Muscle of leg (tissue), 11 donors: Measurements from ENCODE around the gene RERE. TPM values are rescaled to one million over a fixed set of nuclear protein-coding genes. Genes with fewer than 3 reads are reported as not detected.

Source experiments
- DNase-seq: peaks from one replicate; pipeline ENCODE4 v3.0.0; 2013
- H3K27ac ChIP-seq: one replicate; pipeline ENCODE4 v1.5.1; 2013; ENCODE audit warnings: mild to moderate bottlenecking, low read length, control low read depth
- H3K27me3 ChIP-seq: one replicate; pipeline ENCODE4 v1.6.1; 2013; ENCODE audit warnings: low read length; ENCODE audit not compliant: control insufficient read depth, insufficient read depth
- H3K36me3 ChIP-seq: one replicate; pipeline ENCODE4 v1.6.1; 2013; ENCODE audit warnings: low read length; ENCODE audit not compliant: control insufficient read depth, insufficient read depth
- H3K4me1 ChIP-seq: one replicate; pipeline ENCODE4 v1.6.1; 2013; ENCODE audit warnings: low read length; ENCODE audit not compliant: control insufficient read depth, insufficient read depth
- H3K4me3 ChIP-seq: one replicate; pipeline ENCODE4 v1.5.1; 2013; ENCODE audit warnings: low read length, control low read depth
- H3K9me3 ChIP-seq: replicated peaks from 2 replicates; pipeline ENCODE4 v1.6.1; 2013; ENCODE audit warnings: low read depth, low read length; ENCODE audit not compliant: control insufficient read depth
- WGBS: methylation state at CpG from one replicate; pipeline ENCODE4 v1.1.5; 2013; ENCODE audit warnings: missing lambda C conversion rate; ENCODE audit not compliant: insufficient coverage; 5-methylcytosine and 5-hydroxymethylcytosine counted together
- polyA plus RNA-seq, 8 donors: library from polyadenylated mRNA; unstranded; fragments of 120-200 nt; gene quantifications; one replicate each; pipeline versions ENCODE4 v1.2.1 to v1.2.3, GENCODE V29; 2013; ENCODE audit warnings: inconsistent platforms in 1 of 8, low replicate concordance in 1 of 8; ENCODE audit not compliant: insufficient read length in 8 of 8, insufficient read depth in 1 of 8
- total RNA-seq: library from RNA; stranded (reverse); fragments of 120-200 nt; gene quantifications from one replicate; pipeline ENCODE4 v1.2.4, GENCODE V29; 2013

RERE gene
- total and polyA plus RNA-seq, 9 donors, result 63.7 to 102 (median 82.8) TPM

- Histone ChIP-seq H3K4me1 (peaks cover 33% of the 10 kb centered on the region), H3K27me3 (no peaks in the 10 kb centered on the region), H3K27ac (peak overlapping the region; percentile 92), H3K9me3 (peaks cover 10% of the 10 kb centered on the region), H3K36me3 (peaks cover 9% of the 10 kb centered on the region), H3K4me3 (no peak overlapping the region)
- WGBS, result 0% methylated on average over 3 of the region's 8 CpGs
- DNase-seq, result peak; percentile 97
Measured at GRCh38 chr1:8439015-8439702, 378.3 kb downstream of the RERE start.

- Histone ChIP-seq H3K4me1 (peaks cover 33% of the 10 kb centered on the region), H3K9me3 (peaks cover 7% of the 10 kb centered on the region), H3K27me3 (no peaks in the 10 kb centered on the region), H3K36me3 (peaks cover 3% of the 10 kb centered on the region), H3K27ac (peak overlapping the region; percentile 92), H3K4me3 (no peak overlapping the region)
- peak; percentile 90 for DNase-seq
- WGBS, result no CpG with 5 or more reads among the region's 4 CpGs
Measured at GRCh38 chr1:8438489-8438888, 379.0 kb downstream of the RERE start.

- 67% methylated on average over 1 of the region's 4 CpGs for WGBS
- Histone ChIP-seq H3K36me3 (peaks cover 3% of the 10 kb centered on the region), H3K4me1 (peaks cover 33% of the 10 kb centered on the region), H3K9me3 (no peaks in the 10 kb centered on the region), H3K27me3 (no peaks in the 10 kb centered on the region), H3K4me3 (no peak overlapping the region), H3K27ac (peak overlapping the region; percentile 92)
- DNase-seq, result no peak
Measured at GRCh38 chr1:8437347-8437746, 380.1 kb downstream of the RERE start.

- Histone ChIP-seq H3K27me3 (no peaks in the 10 kb centered on the region), H3K27ac (peak overlapping the region; percentile 4)
- peak; percentile 54 for DNase-seq
Measured at GRCh38 chr1:8435569-8436071, 381.8 kb downstream of the RERE start.

GRCh38 chr1:8434101-8434500 lies 383.3 kb downstream of the RERE start:
- H3K4me1 ChIP-seq, result peaks cover 22% of the 10 kb centered on the region
- WGBS, result no CpG with 5 or more reads among the region's 4 CpGs
- no peak overlapping the region for H3K4me3 ChIP-seq
- no peak overlapping the region for H3K27ac ChIP-seq
- DNase-seq, result no peak
- no peaks in the 10 kb centered on the region for H3K27me3 ChIP-seq
- H3K9me3 ChIP-seq, result no peaks in the 10 kb centered on the region
- peaks cover 5% of the 10 kb centered on the region for H3K36me3 ChIP-seq

More at GRCh38 chr1:8435569-8436071, 381.8 kb downstream of the RERE start:
- peaks cover 3% of the 10 kb centered on the region for H3K36me3 ChIP-seq
- WGBS, result 90% methylated on average over 2 of the region's 3 CpGs
- peaks cover 33% of the 10 kb centered on the region for H3K4me1 ChIP-seq
- no peak overlapping the region for H3K4me3 ChIP-seq
- no peaks in the 10 kb centered on the region for H3K9me3 ChIP-seq

GRCh38 chr1:8431784-8432183 lies 385.7 kb downstream of the RERE start:
- no peak overlapping the region for H3K4me3 ChIP-seq
- peaks cover 14% of the 10 kb centered on the region for H3K4me1 ChIP-seq
- no peaks in the 10 kb centered on the region for H3K9me3 ChIP-seq
- H3K27me3 ChIP-seq, result no peaks in the 10 kb centered on the region
- 83% methylated on average over 2 of the region's 7 CpGs for WGBS
- H3K27ac ChIP-seq, result no peak overlapping the region
- DNase-seq, result no peak
- H3K36me3 ChIP-seq, result peaks cover 5% of the 10 kb centered on the region

- WGBS, result 61% methylated on average over 3 of the region's 8 CpGs
- Histone ChIP-seq H3K9me3 (no peaks in the 10 kb centered on the region), H3K4me1 (peaks cover 14% of the 10 kb centered on the region)
Measured at GRCh38 chr1:8431019-8431418, 386.4 kb downstream of the RERE start.

GRCh38 chr1:8430476-8430875 lies 387.0 kb downstream of the RERE start:
- no CpG with 5 or more reads among the region's 2 CpGs for WGBS
- Histone ChIP-seq H3K4me3 (no peak overlapping the region), H3K27me3 (no peaks in the 10 kb centered on the region), H3K36me3 (peaks cover 5% of the 10 kb centered on the region), H3K9me3 (no peaks in the 10 kb centered on the region), H3K27ac (no peak overlapping the region), H3K4me1 (peaks cover 10% of the 10 kb centered on the region)
- DNase-seq, result no peak

More at GRCh38 chr1:8431019-8431418, 386.4 kb downstream of the RERE start:
- Histone ChIP-seq H3K4me3 (no peak overlapping the region), H3K36me3 (peaks cover 5% of the 10 kb centered on the region), H3K27ac (no peak overlapping the region), H3K27me3 (no peaks in the 10 kb centered on the region)
- DNase-seq, result no peak

- no peak overlapping the region for H3K4me3 ChIP-seq
- peaks cover 16% of the 10 kb centered on the region for H3K4me1 ChIP-seq
- H3K27me3 ChIP-seq, result no peaks in the 10 kb centered on the region
- no peak overlapping the region for H3K27ac ChIP-seq
- no peaks in the 10 kb centered on the region for H3K9me3 ChIP-seq
- DNase-seq, result no peak
- peaks cover 4% of the 10 kb centered on the region for H3K36me3 ChIP-seq
- 60% methylated on average over 1 of the region's 2 CpGs for WGBS
Measured at GRCh38 chr1:8429549-8430110, 387.8 kb downstream of the RERE start.

GRCh38 chr1:8428441-8428840 lies 389.0 kb downstream of the RERE start:
- Histone ChIP-seq H3K36me3 (peaks cover 2% of the 10 kb centered on the region), H3K27me3 (no peaks in the 10 kb centered on the region), H3K4me1 (peaks cover 20% of the 10 kb centered on the region), H3K9me3 (no peaks in the 10 kb centered on the region), H3K27ac (peak overlapping the region; percentile 68), H3K4me3 (no peak overlapping the region)
- no peak for DNase-seq
- WGBS, result 73% methylated on average over 3 of the region's 5 CpGs
